Measurements from ENCODE around the gene PIK3R1. TPM values are rescaled to one million over a fixed set of nuclear protein-coding genes. Genes with fewer than 3 reads are reported as not detected.

Gene PIK3R1
- total and polyA plus RNA-seq, 2 experiments from 2014 or later: 5.9 to 9.8 TPM

- H3K27ac ChIP-seq (ENCODE audit: low read depth): no peak overlapping the region
- no peak for ATAC-seq
- H3K4me1 ChIP-seq (ENCODE audit: insufficient read depth): peaks cover 6% of the 10 kb centered on the region
- Mint-ChIP-seq H3K36me3 (ENCODE audit: low read depth) (peaks cover 53% of the 10 kb centered on the region), H3K27ac (no peak overlapping the region), H3K9me3 (no peaks in the 10 kb centered on the region), H3K27me3 (ENCODE audit: insufficient read depth, low read depth, poor library complexity) (no peaks in the 10 kb centered on the region), H3K4me3 (no peak overlapping the region), H3K4me1 (peaks cover 6% of the 10 kb centered on the region; the same call in 2 of the 3 replicates)
- TF ChIP-seq CREB1 (CRISPR knock-in tag; IDR thresholded peaks at IDR 0.05; ENCODE audit: low read depth): no peak
- TF ChIP-seq EZH2phosphoT487 (IDR thresholded peaks at IDR 0.05; ENCODE audit: unreplicated experiment): no peak
- TF ChIP-seq CTCF (conservative IDR thresholded peaks at IDR 0.05; ENCODE audit: low read depth in 2 of 2): no peak
- TF ChIP-seq, protein P1, sequence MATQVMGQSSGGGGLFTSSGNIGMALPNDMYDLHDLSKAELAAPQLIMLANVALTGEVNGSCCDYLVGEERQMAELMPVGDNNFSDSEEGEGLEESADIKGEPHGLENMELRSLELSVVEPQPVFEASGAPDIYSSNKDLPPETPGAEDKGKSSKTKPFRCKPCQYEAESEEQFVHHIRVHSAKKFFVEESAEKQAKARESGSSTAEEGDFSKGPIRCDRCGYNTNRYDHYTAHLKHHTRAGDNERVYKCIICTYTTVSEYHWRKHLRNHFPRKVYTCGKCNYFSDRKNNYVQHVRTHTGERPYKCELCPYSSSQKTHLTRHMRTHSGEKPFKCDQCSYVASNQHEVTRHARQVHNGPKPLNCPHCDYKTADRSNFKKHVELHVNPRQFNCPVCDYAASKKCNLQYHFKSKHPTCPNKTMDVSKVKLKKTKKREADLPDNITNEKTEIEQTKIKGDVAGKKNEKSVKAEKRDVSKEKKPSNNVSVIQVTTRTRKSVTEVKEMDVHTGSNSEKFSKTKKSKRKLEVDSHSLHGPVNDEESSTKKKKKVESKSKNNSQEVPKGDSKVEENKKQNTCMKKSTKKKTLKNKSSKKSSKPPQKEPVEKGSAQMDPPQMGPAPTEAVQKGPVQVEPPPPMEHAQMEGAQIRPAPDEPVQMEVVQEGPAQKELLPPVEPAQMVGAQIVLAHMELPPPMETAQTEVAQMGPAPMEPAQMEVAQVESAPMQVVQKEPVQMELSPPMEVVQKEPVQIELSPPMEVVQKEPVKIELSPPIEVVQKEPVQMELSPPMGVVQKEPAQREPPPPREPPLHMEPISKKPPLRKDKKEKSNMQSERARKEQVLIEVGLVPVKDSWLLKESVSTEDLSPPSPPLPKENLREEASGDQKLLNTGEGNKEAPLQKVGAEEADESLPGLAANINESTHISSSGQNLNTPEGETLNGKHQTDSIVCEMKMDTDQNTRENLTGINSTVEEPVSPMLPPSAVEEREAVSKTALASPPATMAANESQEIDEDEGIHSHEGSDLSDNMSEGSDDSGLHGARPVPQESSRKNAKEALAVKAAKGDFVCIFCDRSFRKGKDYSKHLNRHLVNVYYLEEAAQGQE (IDR thresholded peaks at IDR 0.05; ENCODE audit: unreplicated experiment): no peak
- TF ChIP-seq POLR2AphosphoS5 (IDR thresholded peaks at IDR 0.05; ENCODE audit: low read depth): no peak
- TF ChIP-seq NANOG (IDR thresholded peaks at IDR 0.05; ENCODE audit: borderline replicate concordance): no peak
- no peak for TF ChIP-seq EZH2 (IDR thresholded peaks at IDR 0.05; ENCODE audit: low read depth, unreplicated experiment)
- no peak for TF ChIP-seq ZNF331 (CRISPR knock-in tag; IDR thresholded peaks at IDR 0.05; ENCODE audit: low read depth)
- no peak for TF ChIP-seq ZNF114 (CRISPR knock-in tag; IDR thresholded peaks at IDR 0.05)
- TF ChIP-seq ETS1 (IDR thresholded peaks at IDR 0.05): no peak
- TF ChIP-seq, protein P2, sequence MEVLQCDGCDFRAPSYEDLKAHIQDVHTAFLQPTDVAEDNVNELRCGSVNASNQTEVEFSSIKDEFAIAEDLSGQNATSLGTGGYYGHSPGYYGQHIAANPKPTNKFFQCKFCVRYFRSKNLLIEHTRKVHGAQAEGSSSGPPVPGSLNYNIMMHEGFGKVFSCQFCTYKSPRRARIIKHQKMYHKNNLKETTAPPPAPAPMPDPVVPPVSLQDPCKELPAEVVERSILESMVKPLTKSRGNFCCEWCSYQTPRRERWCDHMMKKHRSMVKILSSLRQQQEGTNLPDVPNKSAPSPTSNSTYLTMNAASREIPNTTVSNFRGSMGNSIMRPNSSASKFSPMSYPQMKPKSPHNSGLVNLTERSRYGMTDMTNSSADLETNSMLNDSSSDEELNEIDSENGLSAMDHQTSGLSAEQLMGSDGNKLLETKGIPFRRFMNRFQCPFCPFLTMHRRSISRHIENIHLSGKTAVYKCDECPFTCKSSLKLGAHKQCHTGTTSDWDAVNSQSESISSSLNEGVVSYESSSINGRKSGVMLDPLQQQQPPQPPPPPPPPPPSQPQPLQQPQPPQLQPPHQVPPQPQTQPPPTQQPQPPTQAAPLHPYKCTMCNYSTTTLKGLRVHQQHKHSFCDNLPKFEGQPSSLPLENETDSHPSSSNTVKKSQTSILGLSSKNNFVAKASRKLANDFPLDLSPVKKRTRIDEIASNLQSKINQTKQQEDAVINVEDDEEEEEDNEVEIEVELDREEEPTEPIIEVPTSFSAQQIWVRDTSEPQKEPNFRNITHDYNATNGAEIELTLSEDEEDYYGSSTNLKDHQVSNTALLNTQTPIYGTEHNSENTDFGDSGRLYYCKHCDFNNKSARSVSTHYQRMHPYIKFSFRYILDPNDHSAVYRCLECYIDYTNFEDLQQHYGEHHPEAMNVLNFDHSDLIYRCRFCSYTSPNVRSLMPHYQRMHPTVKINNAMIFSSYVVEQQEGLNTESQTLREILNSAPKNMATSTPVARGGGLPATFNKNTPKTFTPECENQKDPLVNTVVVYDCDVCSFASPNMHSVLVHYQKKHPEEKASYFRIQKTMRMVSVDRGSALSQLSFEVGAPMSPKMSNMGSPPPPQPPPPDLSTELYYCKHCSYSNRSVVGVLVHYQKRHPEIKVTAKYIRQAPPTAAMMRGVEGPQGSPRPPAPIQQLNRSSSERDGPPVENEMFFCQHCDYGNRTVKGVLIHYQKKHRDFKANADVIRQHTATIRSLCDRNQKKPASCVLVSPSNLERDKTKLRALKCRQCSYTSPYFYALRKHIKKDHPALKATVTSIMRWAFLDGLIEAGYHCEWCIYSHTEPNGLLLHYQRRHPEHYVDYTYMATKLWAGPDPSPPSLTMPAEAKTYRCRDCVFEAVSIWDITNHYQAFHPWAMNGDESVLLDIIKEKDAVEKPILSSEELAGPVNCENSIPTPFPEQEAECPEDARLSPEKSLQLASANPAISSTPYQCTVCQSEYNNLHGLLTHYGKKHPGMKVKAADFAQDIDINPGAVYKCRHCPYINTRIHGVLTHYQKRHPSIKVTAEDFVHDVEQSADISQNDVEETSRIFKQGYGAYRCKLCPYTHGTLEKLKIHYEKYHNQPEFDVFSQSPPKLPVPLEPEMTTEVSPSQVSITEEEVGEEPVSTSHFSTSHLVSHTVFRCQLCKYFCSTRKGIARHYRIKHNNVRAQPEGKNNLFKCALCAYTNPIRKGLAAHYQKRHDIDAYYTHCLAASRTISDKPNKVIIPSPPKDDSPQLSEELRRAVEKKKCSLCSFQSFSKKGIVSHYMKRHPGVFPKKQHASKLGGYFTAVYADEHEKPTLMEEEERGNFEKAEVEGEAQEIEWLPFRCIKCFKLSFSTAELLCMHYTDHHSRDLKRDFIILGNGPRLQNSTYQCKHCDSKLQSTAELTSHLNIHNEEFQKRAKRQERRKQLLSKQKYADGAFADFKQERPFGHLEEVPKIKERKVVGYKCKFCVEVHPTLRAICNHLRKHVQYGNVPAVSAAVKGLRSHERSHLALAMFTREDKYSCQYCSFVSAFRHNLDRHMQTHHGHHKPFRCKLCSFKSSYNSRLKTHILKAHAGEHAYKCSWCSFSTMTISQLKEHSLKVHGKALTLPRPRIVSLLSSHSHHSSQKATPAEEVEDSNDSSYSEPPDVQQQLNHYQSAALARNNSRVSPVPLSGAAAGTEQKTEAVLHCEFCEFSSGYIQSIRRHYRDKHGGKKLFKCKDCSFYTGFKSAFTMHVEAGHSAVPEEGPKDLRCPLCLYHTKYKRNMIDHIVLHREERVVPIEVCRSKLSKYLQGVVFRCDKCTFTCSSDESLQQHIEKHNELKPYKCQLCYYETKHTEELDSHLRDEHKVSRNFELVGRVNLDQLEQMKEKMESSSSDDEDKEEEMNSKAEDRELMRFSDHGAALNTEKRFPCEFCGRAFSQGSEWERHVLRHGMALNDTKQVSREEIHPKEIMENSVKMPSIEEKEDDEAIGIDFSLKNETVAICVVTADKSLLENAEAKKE (CRISPR knock-in tag; IDR thresholded peaks at IDR 0.05): no peak
- no peak for TF ChIP-seq JUNB (IDR thresholded peaks at IDR 0.05; ENCODE audit: unreplicated experiment)
- no peak for TF ChIP-seq STAT1 (IDR thresholded peaks at IDR 0.05; ENCODE audit: unreplicated experiment)
- H4K20me1 ChIP-seq (replicated peaks; ENCODE audit: insufficient read depth): no peaks in the 10 kb centered on the region
- H3K79me2 ChIP-seq (replicated peaks; ENCODE audit: insufficient read depth): no peaks in the 10 kb centered on the region
- H3K27me3 ChIP-seq (ENCODE audit: insufficient read depth): no peaks in the 10 kb centered on the region
- H3K4me3 ChIP-seq: no peak overlapping the region
- H3K9me2 ChIP-seq (ENCODE audit: insufficient read depth): no peaks in the 10 kb centered on the region
- peaks cover 13% of the 10 kb centered on the region; the same call in 1 of the 2 replicates for H3K36me3 ChIP-seq (ENCODE audit: insufficient read depth)
- H2AFZ ChIP-seq: no peak overlapping the region
- DNase-seq (ENCODE audit: low spot score): no peak
- no peaks in the 10 kb centered on the region for H3F3A ChIP-seq (replicated peaks; ENCODE audit: low read depth)
- H3K4me2 ChIP-seq: no peak overlapping the region
These were observed 81.3 kb downstream of the PIK3R1 start for GRCh38 chr5:68296895-68297294.
